WTC11 (cell line): ENCODE measurements around the gene FGF21.

ENCODE experiments used
- GABPB1 ChIP-seq: sonication (generic); formaldehyde crosslinking; IDR thresholded peaks from 2 replicates; pipeline ENCODE4 v1.8.1; 2023; ENCODE audit warnings: mild to moderate bottlenecking, missing genetic modification reagents
- TF ChIP-seq, protein P1 (sequence below): fragments of 200-600 bp; IDR thresholded peaks from 2 replicates; pipeline ENCODE4 v1.8.0; 2022; ENCODE audit warnings: antibody characterized with exemption
- TF ChIP-seq, protein P2 (sequence below): sonication (generic); formaldehyde crosslinking; IDR thresholded peaks from 2 replicates; pipeline ENCODE4 v1.8.1; 2022; ENCODE audit warnings: low read depth, missing genetic modification reagents, borderline replicate concordance

- TF ChIP-seq, protein P1, sequence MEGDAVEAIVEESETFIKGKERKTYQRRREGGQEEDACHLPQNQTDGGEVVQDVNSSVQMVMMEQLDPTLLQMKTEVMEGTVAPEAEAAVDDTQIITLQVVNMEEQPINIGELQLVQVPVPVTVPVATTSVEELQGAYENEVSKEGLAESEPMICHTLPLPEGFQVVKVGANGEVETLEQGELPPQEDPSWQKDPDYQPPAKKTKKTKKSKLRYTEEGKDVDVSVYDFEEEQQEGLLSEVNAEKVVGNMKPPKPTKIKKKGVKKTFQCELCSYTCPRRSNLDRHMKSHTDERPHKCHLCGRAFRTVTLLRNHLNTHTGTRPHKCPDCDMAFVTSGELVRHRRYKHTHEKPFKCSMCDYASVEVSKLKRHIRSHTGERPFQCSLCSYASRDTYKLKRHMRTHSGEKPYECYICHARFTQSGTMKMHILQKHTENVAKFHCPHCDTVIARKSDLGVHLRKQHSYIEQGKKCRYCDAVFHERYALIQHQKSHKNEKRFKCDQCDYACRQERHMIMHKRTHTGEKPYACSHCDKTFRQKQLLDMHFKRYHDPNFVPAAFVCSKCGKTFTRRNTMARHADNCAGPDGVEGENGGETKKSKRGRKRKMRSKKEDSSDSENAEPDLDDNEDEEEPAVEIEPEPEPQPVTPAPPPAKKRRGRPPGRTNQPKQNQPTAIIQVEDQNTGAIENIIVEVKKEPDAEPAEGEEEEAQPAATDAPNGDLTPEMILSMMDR, result no peak
- TF ChIP-seq GABPB1 (CRISPR knock-in tag), result no peak
- TF ChIP-seq, protein P2, sequence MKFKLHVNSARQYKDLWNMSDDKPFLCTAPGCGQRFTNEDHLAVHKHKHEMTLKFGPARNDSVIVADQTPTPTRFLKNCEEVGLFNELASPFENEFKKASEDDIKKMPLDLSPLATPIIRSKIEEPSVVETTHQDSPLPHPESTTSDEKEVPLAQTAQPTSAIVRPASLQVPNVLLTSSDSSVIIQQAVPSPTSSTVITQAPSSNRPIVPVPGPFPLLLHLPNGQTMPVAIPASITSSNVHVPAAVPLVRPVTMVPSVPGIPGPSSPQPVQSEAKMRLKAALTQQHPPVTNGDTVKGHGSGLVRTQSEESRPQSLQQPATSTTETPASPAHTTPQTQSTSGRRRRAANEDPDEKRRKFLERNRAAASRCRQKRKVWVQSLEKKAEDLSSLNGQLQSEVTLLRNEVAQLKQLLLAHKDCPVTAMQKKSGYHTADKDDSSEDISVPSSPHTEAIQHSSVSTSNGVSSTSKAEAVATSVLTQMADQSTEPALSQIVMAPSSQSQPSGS, result no peak
Measured at GRCh38 chr19:48796298-48797083, 41.2 kb downstream of the FGF21 start.
